Smooth muscle cell (in vitro differentiated cells): ENCODE results near the gene MYH11. TPM values are rescaled to one million over a fixed set of nuclear protein-coding genes. Genes with fewer than 3 reads are reported as not detected.

Source experiments
- DNase-seq: peaks from one replicate; lab custom pipeline; 2025; ENCODE audit not compliant: unreplicated experiment; lab: John Stamatoyannopoulos, UW
- H2AFZ ChIP-seq: fragments of 200-600 bp; sonication (generic); 2 replicates; pipeline ENCODE4 v1.6.0; 2016; ENCODE audit warnings: antibody characterized with exemption, low read depth, mild to moderate bottlenecking
- H3F3A ChIP-seq: fragments of 200-600 bp; sonication (generic); 2 replicates; pipeline ENCODE4 v1.6.0; 2017; ENCODE audit warnings: antibody characterized with exemption, low read depth
- H3K27ac ChIP-seq: fragments of 200-600 bp; sonication (generic); 2 replicates; pipeline ENCODE4 v1.5.1; 2016; ENCODE audit warnings: low read depth, mild to moderate bottlenecking
- H3K27me3 ChIP-seq: fragments of 200-600 bp; sonication (generic); 2 replicates; pipeline ENCODE4 v1.6.1; 2016; ENCODE audit warnings: low read depth, mild to moderate bottlenecking
- H3K36me3 ChIP-seq: fragments of 200-600 bp; sonication (generic); 2 replicates; pipeline ENCODE4 v1.5.1; 2016; ENCODE audit warnings: low read depth
- H3K4me1 ChIP-seq: fragments of 200-600 bp; sonication (generic); 2 replicates; pipeline ENCODE4 v1.5.1; 2016; ENCODE audit warnings: low read depth
- H3K4me2 ChIP-seq: fragments of 200-600 bp; sonication (generic); 2 replicates; pipeline ENCODE4 v1.6.0; 2016; ENCODE audit warnings: mild to moderate bottlenecking
- H3K4me3 ChIP-seq: fragments of 200-600 bp; sonication (generic); 2 replicates; pipeline ENCODE4 v1.5.1; 2016; ENCODE audit warnings: mild to moderate bottlenecking
- H3K79me2 ChIP-seq: fragments of 200-600 bp; sonication (generic); 2 replicates; pipeline ENCODE4 v1.6.0; 2016; ENCODE audit warnings: low read depth, mild to moderate bottlenecking
- H3K9ac ChIP-seq: fragments of 200-600 bp; sonication (generic); 2 replicates; pipeline ENCODE4 v1.6.0; 2016; ENCODE audit warnings: low read depth
- H3K9me3 ChIP-seq: fragments of 200-600 bp; sonication (generic); replicated peaks from 2 replicates; pipeline ENCODE4 v1.5.1; 2016; ENCODE audit warnings: low read depth
- H4K20me1 ChIP-seq: fragments of 200-600 bp; sonication (generic); 2 replicates; pipeline ENCODE4 v1.6.0; 2016; ENCODE audit warnings: low read depth
- CTCF ChIP-seq: fragments of 200-600 bp; sonication (generic); IDR thresholded peaks from 2 replicates; pipeline ENCODE4 v1.5.1; 2017; ENCODE audit warnings: borderline replicate concordance, mild to moderate bottlenecking, antibody characterized with exemption; ENCODE audit not compliant: insufficient read depth, poor library complexity, severe bottlenecking
- WGBS: methylation state at CpG from one replicate; pipeline ENCODE4 v1.1.7; 2016; ENCODE audit warnings: low lambda C conversion rate; 5-methylcytosine and 5-hydroxymethylcytosine counted together
- polyA plus RNA-seq: library from polyadenylated mRNA; unstranded; fragments of >200 nt; fragmentation: Nextera tagmentation; extraction: Ambion mirVana; gene quantifications from 2 replicates; pipeline ENCODE4 v1.2.1, GENCODE V29; 2016
- total RNA-seq: library from RNA; depleted of rRNA; stranded (reverse); fragments of >200 nt; gene quantifications from 2 replicates; pipeline ENCODE4 v1.2.3, GENCODE V29; 2014

The MYH11 gene
- total and polyA plus RNA-seq, 2 experiments from 2014 or later: 0.58 TPM; not detected in 1

GRCh38 chr16:15705064-15705565 is 151.7 kb downstream of the MYH11 start:
- no peak for TF ChIP-seq CTCF
- Histone ChIP-seq H2AFZ (no peak overlapping the region), H3K27me3 (no peaks in the 10 kb centered on the region), H4K20me1 (no peaks in the 10 kb centered on the region), H3F3A (no peaks in the 10 kb centered on the region), H3K79me2 (no peaks in the 10 kb centered on the region), H3K4me2 (no peak overlapping the region), H3K4me3 (no peak overlapping the region), H3K27ac (no peak overlapping the region), H3K9me3 (no peaks in the 10 kb centered on the region), H3K9ac (no peak overlapping the region), H3K36me3 (no peaks in the 10 kb centered on the region), H3K4me1 (no peaks in the 10 kb centered on the region)
- 97% methylated on average over 8 of the region's 8 CpGs for WGBS
- no peak for DNase-seq

- Histone ChIP-seq H3K4me3 (no peak overlapping the region), H3K9me3 (no peaks in the 10 kb centered on the region), H3K4me2 (no peak overlapping the region), H3K36me3 (no peaks in the 10 kb centered on the region), H3K4me1 (no peaks in the 10 kb centered on the region), H3K79me2 (no peaks in the 10 kb centered on the region), H4K20me1 (no peaks in the 10 kb centered on the region), H3K9ac (no peak overlapping the region), H3K27ac (no peak overlapping the region), H3K27me3 (no peaks in the 10 kb centered on the region), H2AFZ (no peak overlapping the region), H3F3A (no peaks in the 10 kb centered on the region)
- DNase-seq: peak; percentile 12
- TF ChIP-seq CTCF: peak; percentile 79
- WGBS: 71% methylated on average over 8 of the region's 8 CpGs
These were observed 152.3 kb downstream of the MYH11 start for GRCh38 chr16:15704545-15704987.

- Histone ChIP-seq H3K36me3 (peaks cover 7% of the 10 kb centered on the region), H3K4me1 (no peaks in the 10 kb centered on the region), H3K9ac (no peak overlapping the region), H3K4me2 (no peak overlapping the region), H3K79me2 (no peaks in the 10 kb centered on the region), H3F3A (no peaks in the 10 kb centered on the region), H3K4me3 (no peak overlapping the region), H3K9me3 (no peaks in the 10 kb centered on the region), H2AFZ (no peak overlapping the region), H3K27me3 (no peaks in the 10 kb centered on the region), H3K27ac (no peak overlapping the region), H4K20me1 (no peaks in the 10 kb centered on the region)
- 95% methylated on average over 14 of the region's 14 CpGs for WGBS
- no peak for DNase-seq
- TF ChIP-seq CTCF: no peak
These were observed 153.6 kb downstream of the MYH11 start for GRCh38 chr16:15703029-15703736.
